H1 (cell line): ENCODE data around the gene OR10G7. TPM values are rescaled to one million over a fixed set of nuclear protein-coding genes. Genes with fewer than 3 reads are reported as not detected.

Experiments used
- CTCF ChIA-PET: fragments of 300-600 bp; sonication (Branson Sonifier 250); formaldehyde crosslinking; loops from one replicate; lab custom pipeline; 2021; ENCODE audit not compliant: partially characterized antibody; lab: Charles Lee
- POLR2A ChIA-PET: fragments of 300-600 bp; sonication (Branson Sonifier 250); formaldehyde crosslinking; loops from one replicate; lab custom pipeline; 2021; ENCODE audit warnings: inconsistent platforms; ENCODE audit not compliant: partially characterized antibody; lab: Charles Lee
- DNase-seq, 2 experiments: peaks; one replicate each; pipeline versions ENCODE4 v3.0.0 to v3.0.0-alpha.2; 2010 to 2022; ENCODE audit warnings: low spot score in 2 of 2, low read depth in 1 of 2, mixed read lengths in 1 of 2
- FAIRE-seq: peaks from 2 replicates; lab custom pipeline; 2011; peaks lifted over from hg19 to GRCh38; lab: Jason Lieb, UNC
- H2AFZ ChIP-seq: 2 replicates; pipeline ENCODE4 v1.8.1; 2012; ENCODE audit warnings: low read length, inconsistent platforms
- H2AK5ac ChIP-seq: 2 replicates; pipeline ENCODE4 v1.6.1; 2013; ENCODE audit warnings: low read depth, low read length
- H2BK120ac ChIP-seq: replicated peaks from 2 replicates; pipeline ENCODE3; 2013; ENCODE audit warnings: low read depth, low read length, inconsistent platforms
- H2BK12ac ChIP-seq: 2 replicates; pipeline ENCODE4 v1.6.1; 2013; ENCODE audit warnings: low read depth, low read length
- H2BK15ac ChIP-seq: 2 replicates; pipeline ENCODE4 v1.6.1; 2013; ENCODE audit warnings: low read length
- H2BK20ac ChIP-seq: 2 replicates; pipeline ENCODE4 v1.6.1; 2013; ENCODE audit warnings: low read length
- H2BK5ac ChIP-seq: 2 replicates; pipeline ENCODE4 v1.6.1; 2013; ENCODE audit warnings: low read depth, low read length
- H3K14ac ChIP-seq: 2 replicates; pipeline ENCODE4 v1.6.1; 2013; ENCODE audit warnings: inconsistent platforms; ENCODE audit not compliant: insufficient read length
- H3K18ac ChIP-seq: 2 replicates; pipeline ENCODE4 v1.6.1; 2013; ENCODE audit warnings: low read length; ENCODE audit errors: extremely low read depth
- H3K23ac ChIP-seq: 2 replicates; pipeline ENCODE4 v1.6.1; 2013; ENCODE audit warnings: inconsistent platforms; ENCODE audit not compliant: insufficient read length
- H3K23me2 ChIP-seq: 2 replicates; pipeline ENCODE4 v1.6.1; 2013; ENCODE audit warnings: low read depth, low read length
- H3K27ac ChIP-seq: 2 replicates; pipeline ENCODE4 v1.6.1; 2011; ENCODE audit warnings: low read depth, low read length, inconsistent platforms
- H3K27me3 ChIP-seq, 4 experiments: replicated peaks in 1 of 4; 1 replicate in 1 of 4; 2 replicates in 3 of 4; pipeline versions ENCODE4 v1.6.1 to v1.8.1; 2011 to 2013; ENCODE audit warnings: low read length in 3 of 4, mild to moderate bottlenecking in 3 of 4, inconsistent platforms in 2 of 4, mixed read lengths in 2 of 4, moderate library complexity in 1 of 4; ENCODE audit not compliant: control insufficient read depth in 3 of 4, insufficient read depth in 3 of 4; ENCODE audit errors: extremely low read depth in 1 of 4
- H3K36me3 ChIP-seq, 4 experiments: 2 replicates each; pipeline versions ENCODE4 v1.6.1 to v1.8.1; 2011 to 2013; ENCODE audit warnings: mild to moderate bottlenecking in 4 of 4, low read length in 3 of 4, moderate library complexity in 2 of 4, control low read depth in 1 of 4, inconsistent platforms in 1 of 4; ENCODE audit not compliant: insufficient read depth in 4 of 4, control insufficient read depth in 2 of 4
- H3K4ac ChIP-seq: replicated peaks from 2 replicates; pipeline ENCODE3; 2013; ENCODE audit warnings: low read length, low read depth, mixed read lengths, inconsistent platforms; ENCODE audit not compliant: insufficient read length
- H3K4me1 ChIP-seq, 4 experiments: replicated peaks in 1 of 4; 1 replicate in 1 of 4; 2 replicates in 3 of 4; pipeline versions ENCODE4 v1.6.1 to v1.8.1; 2011 to 2013; ENCODE audit warnings: low read length in 3 of 4, inconsistent platforms in 2 of 4, mixed read lengths in 1 of 4; ENCODE audit not compliant: insufficient read depth in 4 of 4, control insufficient read depth in 3 of 4
- H3K4me2 ChIP-seq, 2 experiments: 2 replicates each; pipeline versions ENCODE4 v1.6.1 to v1.8.1; 2011 to 2013; ENCODE audit warnings: low read depth in 2 of 2, low read length in 2 of 2, control low read depth in 1 of 2, inconsistent platforms in 1 of 2, mild to moderate bottlenecking in 1 of 2; ENCODE audit not compliant: insufficient read depth in 1 of 2
- H3K4me3 ChIP-seq, 4 experiments: fragments of 200-600, 300-600 bp in 1 of 4; sonication (generic), shearing (Covaris generic), sonication (Bioruptor Twin) in 1 of 4; 2 replicates each; pipeline versions ENCODE4 v1.5.1 to v1.8.1; 2011 to 2016; ENCODE audit warnings: low read length in 4 of 4, low read depth in 3 of 4, control low read depth in 2 of 4, inconsistent platforms in 2 of 4, mild to moderate bottlenecking in 2 of 4, mixed read lengths in 1 of 4, moderate library complexity in 1 of 4; ENCODE audit not compliant: insufficient read depth in 2 of 4; ENCODE audit errors: extremely low read depth in 1 of 4
- H3K56ac ChIP-seq: replicated peaks from 2 replicates; pipeline ENCODE3; 2013; ENCODE audit warnings: low read depth, mild to moderate bottlenecking, mixed read lengths, low read length, inconsistent platforms; ENCODE audit not compliant: insufficient read length
- H3K79me1 ChIP-seq: 2 replicates; pipeline ENCODE4 v1.6.1; 2013; ENCODE audit warnings: low read depth, low read length, control low read depth
- H3K79me2 ChIP-seq, 2 experiments: 2 replicates each; pipeline versions ENCODE4 v1.6.1 to v1.8.1; 2012 to 2013; ENCODE audit warnings: low read length in 2 of 2, mild to moderate bottlenecking in 2 of 2, inconsistent platforms in 1 of 2; ENCODE audit not compliant: insufficient read depth in 2 of 2, control insufficient read depth in 1 of 2
- H3K9ac ChIP-seq, 4 experiments: replicated peaks in 1 of 4; 1 replicate in 1 of 4; 2 replicates in 3 of 4; pipeline versions ENCODE4 v1.6.1 to v1.8.1; 2011 to 2013; ENCODE audit warnings: low read depth in 3 of 4, low read length in 3 of 4, control low read depth in 2 of 4, mild to moderate bottlenecking in 2 of 4, moderate library complexity in 2 of 4, inconsistent platforms in 1 of 4; ENCODE audit errors: extremely low read depth in 1 of 4
- H3K9me3 ChIP-seq, 2 experiments: 2 replicates each; pipeline versions ENCODE4 v1.6.1 to v1.8.1; 2012 to 2013; ENCODE audit warnings: mild to moderate bottlenecking in 2 of 2, moderate library complexity in 2 of 2, control low read depth in 1 of 2, inconsistent platforms in 1 of 2, low read depth in 1 of 2, low read length in 1 of 2, mixed read lengths in 1 of 2; ENCODE audit not compliant: insufficient read depth in 2 of 2
- H4K20me1 ChIP-seq, 2 experiments: replicated peaks in 1 of 2; 2 replicates each; pipeline versions ENCODE3 to v1.8.1; 2011 to 2013; ENCODE audit warnings: inconsistent platforms in 2 of 2, low read length in 2 of 2, mild to moderate bottlenecking in 1 of 2; ENCODE audit not compliant: insufficient read depth in 2 of 2, control insufficient read depth in 1 of 2
- H4K5ac ChIP-seq: 2 replicates; pipeline ENCODE4 v1.6.1; 2013; ENCODE audit warnings: low read length, low read depth, mixed read lengths, inconsistent platforms; ENCODE audit not compliant: insufficient read length
- H4K8ac ChIP-seq: 2 replicates; pipeline ENCODE4 v1.8.0; 2013; ENCODE audit warnings: mild to moderate bottlenecking, moderate library complexity, low read length, inconsistent platforms; ENCODE audit not compliant: insufficient read depth; ENCODE audit errors: extremely low read depth
- H4K91ac ChIP-seq: replicated peaks from 2 replicates; pipeline ENCODE3; 2013; ENCODE audit warnings: low read length, mixed read lengths, inconsistent platforms; ENCODE audit not compliant: insufficient read length
- BCL11A ChIP-seq, 2 experiments: IDR thresholded peaks; one replicate each; pipeline ENCODE4 v1.6.1; 2011; ENCODE audit warnings: low read depth in 2 of 2, low read length in 2 of 2, mild to moderate bottlenecking in 2 of 2
- CREB1 ChIP-seq: IDR thresholded peaks from 2 replicates; pipeline ENCODE4 v1.6.1; 2012; ENCODE audit warnings: inconsistent platforms
- JUN ChIP-seq: IDR thresholded peaks from 2 replicates; pipeline ENCODE4 v1.6.1; 2011; ENCODE audit warnings: low read depth, mild to moderate bottlenecking, improper control_type of control experiment, low read length
- JUND ChIP-seq: IDR thresholded peaks from 2 replicates; pipeline ENCODE4 v1.6.1; 2011; ENCODE audit warnings: mild to moderate bottlenecking, improper control_type of control experiment, low read length
- KDM5A ChIP-seq: fragments of 200-600 bp; IDR thresholded peaks from 2 replicates; pipeline ENCODE4 v1.7.1; 2012; ENCODE audit warnings: mild to moderate bottlenecking, low read length, inconsistent platforms, mixed read lengths
- POLR2A ChIP-seq, 2 experiments: IDR thresholded peaks; 1 replicate in 1 of 2; 2 replicates in 1 of 2; pipeline ENCODE4 v1.6.1; 2011; ENCODE audit warnings: low read depth in 2 of 2, low read length in 2 of 2, mild to moderate bottlenecking in 2 of 2; ENCODE audit errors: control extremely low read depth in 1 of 2
- RFX5 ChIP-seq: IDR thresholded peaks from 2 replicates; pipeline ENCODE4 v1.6.1; 2011; ENCODE audit warnings: low read depth, low read length, improper control_type of control experiment, borderline replicate concordance
- TCF12 ChIP-seq: IDR thresholded peaks from 2 replicates; pipeline ENCODE4 v1.6.1; 2011; ENCODE audit warnings: low read depth, mild to moderate bottlenecking, low read length
- WGBS, 2 experiments: shearing (Covaris generic) in 1 of 2; methylation state at CpG; one replicate each; pipeline versions ENCODE4 v1.1.6 to v1.1.7; 2013 to 2015; ENCODE audit warnings: low lambda C conversion rate in 2 of 2, mixed read lengths in 2 of 2, inconsistent platforms in 1 of 2, low coverage in 1 of 2, missing lambda C conversion rate in 1 of 2; ENCODE audit not compliant: insufficient replicate concordance in 2 of 2, insufficient coverage in 1 of 2, insufficient read length in 1 of 2; ENCODE audit errors: extremely low coverage in 1 of 2, missing lambda C conversion rate in 1 of 2; 5-methylcytosine and 5-hydroxymethylcytosine counted together
- polyA plus RNA-seq, 7 experiments: library from polyadenylated mRNA; depleted of rRNA in 3 of 7; stranded (reverse) in 5 of 7; unstranded in 2 of 7; fragments of >200 nt in 5 of 7; fragments of 200-250 nt in 2 of 7; gene quantifications; 1 replicate in 5 of 7; 2 replicates in 1 of 7; 4 replicates in 1 of 7; pipeline versions ENCODE4 v1.2.1 to v1.2.3, GENCODE V29; 2011 to 2013; ENCODE audit warnings: missing spikeins in 2 of 7, mixed read lengths in 2 of 7
- total RNA-seq: library from RNA; stranded (reverse); fragmentation: NEBNext Ultra II Directional; extraction: Animal tissue kit (Norgen Biotek cat#: 25700); gene quantifications from 2 replicates; pipeline ENCODE4 v1.2.1, GENCODE V29; 2021

Gene OR10G7
- total and polyA plus RNA-seq, 2 of the 8 experiments (the other 6 are each of a cell fraction or from before 2014, with no cell fraction given): not detected

DNA sequence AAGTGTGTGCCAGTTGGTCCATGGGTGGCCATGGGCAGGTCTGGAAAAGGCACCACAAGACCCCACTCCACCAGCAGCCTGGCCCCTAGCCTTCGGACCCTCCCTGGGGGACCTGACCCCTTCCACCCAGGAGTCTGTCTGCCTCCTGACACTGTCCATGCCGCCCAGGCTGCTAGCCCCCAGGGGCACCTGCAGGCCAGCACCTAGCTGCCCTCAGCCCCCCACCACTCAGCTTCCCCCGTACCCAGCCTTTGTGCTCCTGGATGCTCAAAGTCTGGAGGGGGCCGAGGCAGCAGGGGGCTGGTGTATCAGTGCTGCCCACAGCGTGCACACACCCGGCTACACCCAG lies 34.3 kb upstream of the OR10G7 start:
- H3K4ac ChIP-seq: no peak overlapping the region
- no peak overlapping the region for H3K9ac ChIP-seq
- H3K56ac ChIP-seq: no peak overlapping the region
- WGBS, 2 experiments: 94% methylated on average over 6 of the region's 6 CpGs; no CpG with 5 or more reads in 1 of the 2 experiments
- H3K27me3 ChIP-seq: no peaks in the 10 kb centered on the region
- no peak overlapping the region for H3K18ac ChIP-seq
- no peak overlapping the region for H4K91ac ChIP-seq
- TF ChIP-seq CREB1: no peak
- TF ChIP-seq KDM5A: no peak
- no peak for TF ChIP-seq JUN
- TF ChIP-seq JUND: no peak
- TF ChIP-seq BCL11A (IDR thresholded peaks at IDR 0.05; ENCODE audit: low read depth in 2 of 2, low read length in 2 of 2): no peak
- no peak for TF ChIP-seq TCF12
- TF ChIP-seq POLR2A (IDR thresholded peaks at IDR 0.05; ENCODE audit: control extremely low read depth in 1 of 2, low read depth in 2 of 2, low read length in 2 of 2): no peak
- TF ChIP-seq RFX5: no peak
- H3K79me1 ChIP-seq: no peaks in the 10 kb centered on the region
- DNase-seq (no peak), FAIRE-seq (no peak)
- H3K4me3 ChIP-seq: no peak overlapping the region
- no peaks in the 10 kb centered on the region for H3K9me3 ChIP-seq
- H3K14ac ChIP-seq: no peak overlapping the region
- no peak overlapping the region for H2AFZ ChIP-seq
- no peak overlapping the region for H2BK15ac ChIP-seq
- H3K79me2 ChIP-seq: no peaks in the 10 kb centered on the region
- H2BK20ac ChIP-seq: no peak overlapping the region
- H3K4me1 ChIP-seq: peaks cover 0 to 3% (median 2%) of the 10 kb centered on the region in 4 experiments; a peak in 3 of 7 replicates
- no peak overlapping the region for H4K8ac ChIP-seq
- no peak overlapping the region for H2BK120ac ChIP-seq
- H3K23me2 ChIP-seq: no peaks in the 10 kb centered on the region
- ChIA-PET CTCF (interaction anchor here (0.7 to 2.2 kb wide), 4 partner anchors 10 to 202 kb away, joined by 3 to 10 read pairs (median 4); no protein-coding TSS in a partner anchor), POLR2A (no interaction called here)
- no peak overlapping the region for H2BK12ac ChIP-seq
- H3K27ac ChIP-seq: no peak overlapping the region
- no peaks in the 10 kb centered on the region for H3K36me3 ChIP-seq
- H4K20me1 ChIP-seq: no peaks in the 10 kb centered on the region
- H2AK5ac ChIP-seq: no peak overlapping the region
- H3K23ac ChIP-seq: no peak overlapping the region
- no peak overlapping the region for H4K5ac ChIP-seq
- H3K4me2 ChIP-seq: no peak overlapping the region
- no peak overlapping the region for H2BK5ac ChIP-seq
